Measurements from ENCODE around the gene PIP4K2B. TPM values are rescaled to one million over a fixed set of nuclear protein-coding genes. Genes with fewer than 3 reads are reported as not detected.

PIP4K2B gene
- 33.1 to 45.1 TPM (median 42.1 TPM) in 5 replicates for total RNA-seq (2022; extraction: Qiagen RNA extraction; ENCODE audit: low read depth)

DNA sequence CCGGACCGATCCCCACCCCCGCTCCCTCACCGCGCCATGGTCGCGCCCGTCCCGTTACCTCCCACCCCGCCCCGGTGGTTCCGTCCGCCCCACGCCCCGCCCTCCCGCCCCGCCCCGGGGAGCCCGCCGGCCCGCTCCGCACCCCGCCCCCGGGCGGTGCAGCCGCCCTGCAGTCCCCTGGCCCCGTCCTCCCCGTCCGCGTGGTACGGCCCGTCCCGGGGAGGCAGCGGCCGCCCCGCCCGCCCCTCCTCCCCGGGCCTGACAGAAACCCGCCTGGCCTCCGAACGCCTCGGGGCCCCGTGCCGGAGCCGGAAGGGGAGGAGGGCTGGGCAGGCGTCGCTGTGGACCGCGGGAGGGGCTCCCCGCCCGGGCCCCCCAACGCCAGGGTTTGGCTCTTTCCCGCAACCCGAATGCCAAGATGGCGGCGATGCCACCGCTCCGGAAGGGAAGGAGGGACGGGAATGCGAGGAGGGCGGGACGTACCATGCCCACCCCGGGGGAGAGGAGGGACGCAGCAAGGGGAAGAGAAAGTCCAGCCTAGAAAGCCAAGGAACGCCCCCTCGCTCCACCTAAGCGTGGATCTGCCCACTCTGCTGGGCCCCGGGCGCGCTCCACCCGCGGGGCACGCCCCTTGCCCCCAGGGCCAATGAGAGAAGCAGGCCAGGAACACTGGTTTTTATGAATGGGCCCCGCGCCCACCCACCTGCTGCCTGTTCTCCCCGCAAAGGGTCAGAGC lies at the start of gene PIP4K2B:
Gene PIP4K2B, minus strand, starts transcription at position 56 of the 736 bp plus-strand sequence. CDS start 132 bp downstream, outside the sequence.

DNA sequence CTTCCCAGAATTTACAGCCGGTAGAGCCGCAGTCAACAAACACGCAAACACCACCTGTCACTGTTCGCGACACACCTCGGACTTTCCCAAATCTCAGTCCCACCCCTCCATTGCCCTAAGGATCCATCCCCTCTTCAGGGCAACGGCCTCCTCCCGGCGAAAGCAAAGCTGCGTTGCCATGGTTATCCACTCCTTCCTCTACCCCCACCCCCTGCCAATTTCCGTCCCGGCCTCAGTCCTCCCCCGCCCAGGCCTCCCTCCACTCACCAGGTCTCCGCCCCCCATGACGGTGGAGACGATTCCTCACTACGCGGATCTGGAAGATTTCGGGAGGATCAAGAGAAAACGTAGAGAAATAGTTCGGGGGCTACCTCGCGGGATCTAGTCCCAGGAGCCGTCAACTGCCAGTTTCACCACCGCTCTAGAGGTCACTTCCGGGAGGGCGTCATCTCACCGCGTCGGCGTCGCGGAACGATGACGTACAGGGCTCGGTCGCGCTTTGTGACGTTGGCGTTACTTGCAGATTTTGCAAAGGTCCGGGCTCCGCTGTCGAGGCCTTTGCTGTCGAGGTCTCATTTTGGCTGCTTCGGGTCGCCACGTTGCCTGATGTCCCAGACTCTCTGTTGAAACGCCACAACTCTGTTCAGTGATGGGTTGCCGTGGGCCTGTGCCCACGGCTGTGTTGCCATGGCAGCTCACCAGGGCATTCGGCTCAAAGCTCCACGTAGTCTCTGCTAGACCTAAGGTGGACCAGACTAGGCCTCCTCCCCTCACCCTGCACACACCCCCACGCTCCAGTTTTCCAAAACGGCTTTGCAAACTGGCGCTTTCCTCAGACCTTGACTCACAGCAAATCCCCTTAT lies 25.8 kb upstream of the PIP4K2B start, which contains the start of gene CWC25:
Gene CWC25, minus strand, starts transcription at position 423 of the 863 bp plus-strand sequence. Its CDS starts 138 bp downstream, at position 285.

DNA sequence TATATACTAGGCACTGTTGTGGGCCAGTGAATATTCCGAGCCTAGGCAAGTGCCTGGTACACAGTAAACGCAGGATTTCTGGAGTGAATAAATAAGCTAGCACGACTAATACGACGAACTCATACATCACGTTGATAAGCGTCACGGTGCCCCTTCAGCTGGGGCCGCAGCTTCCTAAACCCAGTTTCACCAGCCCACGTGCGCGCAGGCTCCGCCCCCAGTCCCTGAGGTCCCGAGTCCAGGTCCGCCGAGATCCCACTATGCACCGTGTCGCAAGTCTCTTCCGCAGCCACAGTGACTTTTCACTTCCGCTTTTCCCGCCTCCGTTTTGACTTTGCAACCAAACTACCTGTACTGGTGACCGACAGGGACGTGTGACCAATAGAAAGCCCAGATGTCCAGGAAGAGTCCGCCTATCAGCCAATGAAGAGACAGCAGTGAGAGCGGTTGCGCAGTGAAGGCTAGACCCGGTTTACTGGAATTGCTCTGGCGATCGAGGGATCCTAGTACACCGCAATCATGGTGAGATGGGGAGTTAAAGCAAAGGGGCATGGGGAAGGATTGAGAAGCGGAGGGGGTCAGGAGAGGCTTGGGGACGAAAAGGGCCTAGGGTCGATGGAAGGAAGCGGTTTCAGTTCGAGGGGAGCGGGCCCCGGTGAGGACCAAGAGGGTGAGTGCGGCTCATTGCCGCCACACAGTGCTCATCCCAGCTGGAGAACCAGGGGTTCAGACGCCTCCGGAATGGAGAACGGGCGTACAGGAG lies 46.9 kb downstream of the PIP4K2B start, which contains the start of gene PSMB3:
Gene PSMB3, plus strand, starts transcription at position 434 of the 763 bp plus-strand sequence. Its CDS starts 86 bp downstream, at position 520.

DNA sequence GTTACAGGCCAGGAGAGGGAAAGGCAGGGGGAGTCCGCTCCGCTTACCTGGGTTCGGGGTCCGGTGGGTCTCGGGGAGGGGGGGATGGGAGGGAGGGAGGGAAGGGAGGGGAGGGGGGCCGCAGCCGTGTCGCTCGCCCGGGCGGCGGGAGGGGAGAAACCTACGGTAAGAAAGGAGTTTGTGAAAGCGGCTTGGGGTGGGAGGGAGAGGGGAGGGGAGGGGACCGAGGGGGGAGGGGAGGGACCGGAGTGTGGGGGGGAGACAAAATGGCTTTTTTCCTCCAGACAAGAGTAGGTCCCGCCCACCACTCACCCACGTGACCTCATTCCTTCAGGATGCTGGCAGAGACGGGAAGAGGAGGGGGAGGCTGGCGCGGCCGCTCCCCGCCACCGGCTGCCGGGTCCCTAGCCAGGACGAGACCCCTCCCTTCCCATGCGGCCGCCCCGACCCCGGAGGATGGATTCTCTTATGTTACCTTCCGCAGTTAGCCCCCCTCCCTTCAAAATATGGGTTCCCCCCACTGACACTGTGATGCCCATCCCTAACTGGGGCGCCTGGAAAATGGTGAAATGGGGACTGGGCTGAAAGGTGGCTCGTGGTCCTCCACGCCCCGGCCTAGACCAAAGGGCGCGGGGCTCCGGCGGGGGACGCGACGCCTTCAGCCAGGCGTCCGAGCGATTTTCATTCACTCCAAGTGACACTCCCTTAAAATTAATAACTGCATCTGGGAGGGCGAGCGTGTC lies 51.0 kb downstream of the PIP4K2B start, which contains the start of gene PCGF2:
Gene PCGF2, minus strand, starts transcription at position 188 of the 743 bp plus-strand sequence. CDS start 7,934 bp downstream, outside the sequence.

DNA sequence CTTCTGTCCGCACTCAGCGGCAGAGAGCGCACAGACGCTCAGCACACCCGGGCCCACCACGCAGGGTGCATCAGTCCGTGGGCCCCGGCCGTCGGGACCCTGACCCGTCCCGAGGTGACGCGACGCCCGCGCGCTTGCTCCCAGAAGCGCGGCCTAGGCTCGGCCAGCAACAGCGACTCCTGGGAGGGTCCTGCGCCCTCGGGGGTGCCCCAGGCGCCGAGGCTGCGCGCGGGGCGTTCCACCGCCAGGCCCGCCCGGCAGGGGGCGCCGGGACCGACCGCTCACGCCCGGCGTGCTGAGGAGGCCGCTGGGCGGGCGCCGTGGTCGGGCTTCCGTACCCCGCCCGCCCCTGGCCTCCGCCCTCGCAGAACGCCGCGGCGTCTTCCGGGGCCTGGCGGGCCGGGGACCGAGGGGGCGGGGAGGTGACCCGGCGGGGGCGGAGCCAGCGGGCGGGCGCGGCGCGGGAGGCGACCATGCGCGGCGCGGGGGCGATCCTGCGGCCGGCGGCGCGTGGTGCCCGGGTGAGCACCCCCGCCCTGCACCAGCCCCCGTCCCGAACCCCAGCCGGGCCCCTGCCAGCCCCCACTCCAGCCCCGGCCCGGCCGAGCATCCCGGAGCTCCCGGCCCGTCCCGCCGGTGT lies 69.3 kb downstream of the PIP4K2B start, which contains the start of gene CISD3:
Gene CISD3, plus strand, starts transcription at position 456 of the 640 bp plus-strand sequence. Its CDS starts 18 bp downstream, at position 474.

Other genes starting within 250 kb of the PIP4K2B start
- gene SRCIN1, start 193.6 kb downstream of the PIP4K2B start, total RNA-seq (2022; extraction: Qiagen RNA extraction; ENCODE audit: low read depth) = 1.4 to 3.1 TPM (median 2.6 TPM) in 5 replicates
- 9.8 to 13.2 TPM (median 12.6 TPM) in 5 replicates for gene EPOP, start 124.6 kb downstream of the PIP4K2B start, total RNA-seq (2022; extraction: Qiagen RNA extraction; ENCODE audit: low read depth)
- gene MLLT6, start 94.3 kb downstream of the PIP4K2B start, total RNA-seq (2022; extraction: Qiagen RNA extraction; ENCODE audit: low read depth) = 20.1 to 31.5 TPM (median 29.5 TPM) in 5 replicates
- gene CISD3, start 69.2 kb downstream of the PIP4K2B start, total RNA-seq (2022; extraction: Qiagen RNA extraction; ENCODE audit: low read depth) = 53.3 to 103 TPM (median 92.4 TPM) in 5 replicates
- 31.5 to 53.9 TPM (median 52.9 TPM) in 5 replicates for gene PCGF2, start 51.2 kb downstream of the PIP4K2B start, total RNA-seq (2022; extraction: Qiagen RNA extraction; ENCODE audit: low read depth)
- 356 to 463 TPM (median 422 TPM) in 5 replicates for gene PSMB3, start 46.8 kb downstream of the PIP4K2B start, total RNA-seq (2022; extraction: Qiagen RNA extraction; ENCODE audit: low read depth)
- gene CWC25, start 25.8 kb upstream of the PIP4K2B start, total RNA-seq (2022; extraction: Qiagen RNA extraction; ENCODE audit: low read depth) = 20.5 to 24.6 TPM (median 21.7 TPM) in 5 replicates
- 2,567 to 3,166 TPM (median 2,626 TPM) in 5 replicates for gene RPL23, start 54.2 kb upstream of the PIP4K2B start, total RNA-seq (2022; extraction: Qiagen RNA extraction; ENCODE audit: low read depth)
- 255 to 274 TPM (median 264 TPM) in 5 replicates for gene LASP1, start 70.5 kb upstream of the PIP4K2B start, total RNA-seq (2022; extraction: Qiagen RNA extraction; ENCODE audit: low read depth)
- not detected in 5 replicates for gene FBXO47, start 167.8 kb upstream of the PIP4K2B start, total RNA-seq (2022; extraction: Qiagen RNA extraction; ENCODE audit: low read depth)